GM12874 (cell line): Measurements from ENCODE around the gene LSM3.

ENCODE experiments used
- TF ChIP-seq, protein P1 (sequence below): IDR thresholded peaks from 2 replicates; pipeline ENCODE4 v1.5.1; 2011; ENCODE audit warnings: low read depth, mild to moderate bottlenecking, control low read depth, low read length, moderate library complexity; ENCODE audit not compliant: insufficient read depth

Gene LSM3

DNA sequence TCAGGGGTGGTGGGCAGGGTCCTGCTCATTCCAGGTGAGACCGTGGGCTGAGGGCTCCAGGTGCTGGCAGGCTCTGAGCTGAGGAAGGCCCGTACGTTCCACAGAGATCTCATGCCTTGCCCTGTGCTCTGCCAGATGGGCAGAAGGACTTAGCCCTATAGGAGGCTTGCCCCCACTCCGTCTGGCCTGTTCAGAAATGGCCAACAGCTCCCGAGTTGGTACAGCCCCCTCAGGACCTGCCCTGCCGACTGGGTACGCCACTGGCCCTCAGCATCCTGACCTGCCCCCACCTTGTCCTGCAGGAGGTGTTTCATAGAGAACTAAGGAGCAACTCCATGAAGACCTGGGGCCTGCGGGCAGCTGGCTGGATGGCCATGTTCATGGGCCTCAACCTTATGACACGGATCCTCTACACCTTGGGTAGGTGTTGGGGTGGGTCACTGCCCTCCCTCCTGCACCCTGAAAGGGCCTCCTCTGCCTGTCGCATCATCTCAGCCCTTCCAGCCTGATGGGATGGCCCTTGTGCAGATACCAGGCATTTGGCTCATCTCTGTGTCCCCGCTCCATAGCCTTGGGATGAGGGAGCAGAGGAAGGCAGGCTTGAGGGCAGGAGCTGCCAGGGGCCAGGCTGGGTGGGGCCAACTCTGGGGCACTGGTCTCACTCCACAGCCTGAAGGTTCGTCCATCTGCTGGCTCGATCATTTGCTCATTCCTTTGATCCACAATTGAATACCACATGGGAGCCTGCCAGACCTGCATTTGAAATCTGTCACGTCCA, 39.5 kb upstream of the LSM3 start:
- TF ChIP-seq, protein P1, sequence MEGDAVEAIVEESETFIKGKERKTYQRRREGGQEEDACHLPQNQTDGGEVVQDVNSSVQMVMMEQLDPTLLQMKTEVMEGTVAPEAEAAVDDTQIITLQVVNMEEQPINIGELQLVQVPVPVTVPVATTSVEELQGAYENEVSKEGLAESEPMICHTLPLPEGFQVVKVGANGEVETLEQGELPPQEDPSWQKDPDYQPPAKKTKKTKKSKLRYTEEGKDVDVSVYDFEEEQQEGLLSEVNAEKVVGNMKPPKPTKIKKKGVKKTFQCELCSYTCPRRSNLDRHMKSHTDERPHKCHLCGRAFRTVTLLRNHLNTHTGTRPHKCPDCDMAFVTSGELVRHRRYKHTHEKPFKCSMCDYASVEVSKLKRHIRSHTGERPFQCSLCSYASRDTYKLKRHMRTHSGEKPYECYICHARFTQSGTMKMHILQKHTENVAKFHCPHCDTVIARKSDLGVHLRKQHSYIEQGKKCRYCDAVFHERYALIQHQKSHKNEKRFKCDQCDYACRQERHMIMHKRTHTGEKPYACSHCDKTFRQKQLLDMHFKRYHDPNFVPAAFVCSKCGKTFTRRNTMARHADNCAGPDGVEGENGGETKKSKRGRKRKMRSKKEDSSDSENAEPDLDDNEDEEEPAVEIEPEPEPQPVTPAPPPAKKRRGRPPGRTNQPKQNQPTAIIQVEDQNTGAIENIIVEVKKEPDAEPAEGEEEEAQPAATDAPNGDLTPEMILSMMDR, result no peak

DNA sequence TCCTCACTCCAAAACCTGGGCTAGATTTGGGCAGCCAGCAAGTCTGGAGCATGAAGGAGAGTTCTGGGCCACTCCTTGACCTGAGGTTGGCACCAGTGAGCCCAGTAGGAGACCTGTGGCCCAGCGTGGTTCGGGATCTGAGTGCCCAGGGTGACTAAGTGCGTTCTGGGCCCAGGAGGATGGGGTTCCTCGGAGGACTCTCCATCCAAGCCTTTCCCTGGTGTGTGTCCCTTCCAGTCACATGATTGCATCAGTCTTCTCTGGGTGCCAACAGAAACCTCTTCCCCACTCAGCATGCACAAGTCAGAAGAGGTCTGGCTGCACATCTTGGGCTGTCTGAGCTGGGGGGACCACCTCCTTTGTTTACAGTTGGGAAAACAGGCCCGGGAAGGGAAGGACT, 38.8 kb upstream of the LSM3 start:
- TF ChIP-seq, protein P1, result no peak

GRCh38 chr3:14140668-14141067, 37.9 kb upstream of the LSM3 start:
- TF ChIP-seq, protein P1, result no peak

- TF ChIP-seq, protein P1, result no peak
Observed at GRCh38 chr3:14141144-14141543, 37.5 kb upstream of the LSM3 start.

- TF ChIP-seq, protein P1, result no peak
Observed at GRCh38 chr3:14141602-14142341, 36.8 kb upstream of the LSM3 start.

DNA sequence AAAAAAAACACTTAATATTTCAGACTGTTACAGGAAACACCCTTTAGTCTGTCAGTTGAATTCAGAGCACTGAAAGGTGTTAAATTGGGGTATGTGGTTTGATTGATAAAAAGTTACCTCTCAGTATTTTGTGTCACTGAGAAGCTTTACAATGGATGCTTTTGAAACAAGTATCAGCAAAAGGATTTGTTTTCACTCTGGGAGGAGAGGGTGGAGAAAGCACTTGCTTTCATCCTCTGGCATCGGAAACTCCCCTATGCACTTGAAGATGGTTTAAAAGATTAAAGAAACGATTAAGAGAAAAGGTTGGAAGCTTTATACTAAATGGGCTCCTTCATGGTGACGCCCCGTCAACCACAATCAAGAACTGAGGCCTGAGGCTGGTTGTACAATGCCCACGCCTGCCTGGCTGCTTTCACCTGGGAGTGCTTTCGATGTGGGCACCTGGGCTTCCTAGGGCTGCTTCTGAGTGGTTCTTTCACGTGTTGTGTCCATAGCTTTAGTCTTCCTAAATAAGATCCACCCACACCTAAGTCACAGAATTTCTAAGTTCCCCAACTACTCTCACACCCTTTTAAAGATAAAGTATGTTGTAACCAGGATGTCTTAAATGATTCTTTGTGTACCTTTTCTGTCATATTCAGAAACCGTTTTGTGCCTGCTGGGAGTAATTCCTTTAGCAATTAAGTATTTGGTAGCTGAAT, 35.9 kb upstream of the LSM3 start:
- TF ChIP-seq, protein P1, result no peak

DNA sequence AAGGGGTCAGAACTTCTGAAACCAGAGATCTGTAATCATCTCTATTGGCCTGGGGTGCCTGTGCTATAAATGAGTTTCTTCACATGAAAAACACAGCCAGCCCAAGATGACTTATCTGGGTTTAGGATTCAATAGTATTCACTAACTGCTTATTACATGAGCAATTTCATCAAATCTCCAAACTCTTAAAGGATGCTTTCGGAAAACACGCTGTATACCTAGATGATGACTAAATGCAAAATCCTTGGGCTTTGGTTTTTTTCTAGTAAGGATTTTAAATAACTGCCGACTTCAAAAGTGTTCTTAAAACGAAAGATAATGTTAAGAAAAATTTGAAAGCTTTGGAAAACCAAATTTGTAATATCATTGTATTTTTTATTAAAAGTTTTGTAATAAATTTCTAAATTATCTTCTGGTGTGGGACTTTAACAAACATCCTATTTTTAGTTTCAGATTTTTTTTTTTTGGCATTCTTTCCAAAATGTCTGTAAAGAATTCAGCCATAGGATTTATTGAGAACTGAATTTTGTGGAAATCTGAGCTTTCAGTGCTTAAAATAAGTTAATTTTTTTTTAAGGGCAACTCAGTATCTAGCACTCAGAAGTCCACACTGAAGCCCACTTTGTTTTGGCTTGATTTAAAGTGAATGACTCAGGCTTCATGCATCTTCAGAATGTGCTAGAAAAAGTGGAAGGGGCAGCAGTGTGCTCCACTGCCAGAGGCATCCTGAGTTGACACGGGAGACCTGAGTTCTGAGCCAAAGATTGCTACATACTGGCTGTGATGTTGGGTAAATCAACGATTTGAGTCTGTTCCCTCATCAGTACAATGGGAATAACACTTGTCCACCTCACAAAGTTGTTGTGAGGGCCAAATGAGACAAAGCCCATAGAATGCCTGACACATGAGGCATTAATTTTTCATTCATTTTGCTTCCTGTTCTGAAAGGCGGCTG, 35.1 kb upstream of the LSM3 start:
- TF ChIP-seq, protein P1, result no peak
